ENCODE results near the gene USP11. TPM values are rescaled to one million over a fixed set of nuclear protein-coding genes. Genes with fewer than 3 reads are reported as not detected.

Gene USP11
- total RNA-seq, 1 experiment from 2014 or later = 55.6 TPM

DNA sequence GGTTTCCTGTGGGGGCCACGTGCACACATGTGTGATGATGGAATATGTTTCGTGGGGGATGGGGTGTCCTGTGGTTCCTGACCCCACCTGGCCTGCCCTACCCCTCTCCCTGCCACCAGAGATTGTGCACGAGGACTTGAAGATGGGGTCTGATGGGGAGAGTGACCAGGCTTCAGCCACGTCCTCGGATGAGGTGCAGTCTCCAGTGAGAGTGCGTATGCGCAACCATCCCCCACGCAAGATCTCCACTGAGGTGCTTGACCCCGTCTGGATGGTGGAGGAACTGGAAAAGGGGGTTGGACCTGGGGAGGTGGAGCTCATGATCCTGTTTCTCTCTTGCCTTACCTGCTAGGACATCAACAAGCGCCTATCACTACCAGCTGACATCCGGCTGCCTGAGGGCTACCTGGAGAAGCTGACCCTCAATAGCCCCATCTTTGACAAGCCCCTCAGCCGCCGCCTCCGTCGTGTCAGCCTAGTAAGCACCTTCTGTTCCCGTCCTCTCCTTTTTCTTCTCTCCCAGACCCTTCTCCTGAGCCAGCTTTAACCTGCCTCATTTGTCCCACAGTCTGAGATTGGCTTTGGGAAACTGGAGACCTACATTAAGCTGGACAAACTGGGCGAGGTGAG, 8.4 kb upstream of the USP11 start:
- no peak for DNase-seq (ENCODE audit: low read depth)

DNA sequence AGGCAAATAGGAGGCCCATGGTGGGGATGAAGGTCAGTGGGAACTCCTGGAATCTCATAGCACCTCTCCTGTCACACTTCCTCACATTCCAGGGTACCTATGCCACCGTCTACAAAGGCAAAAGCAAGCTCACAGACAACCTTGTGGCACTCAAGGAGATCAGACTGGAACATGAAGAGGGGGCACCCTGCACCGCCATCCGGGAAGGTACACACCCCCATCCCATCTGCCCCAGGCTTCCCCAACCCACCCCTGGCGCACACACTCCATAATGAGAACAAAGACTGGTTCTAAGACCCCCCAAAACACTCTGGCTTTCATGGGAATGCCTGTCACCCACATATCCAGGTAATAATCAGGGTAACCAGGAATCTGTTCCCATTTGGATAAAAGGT, 7.9 kb upstream of the USP11 start:
- no peak for DNase-seq (ENCODE audit: low read depth)

DNA sequence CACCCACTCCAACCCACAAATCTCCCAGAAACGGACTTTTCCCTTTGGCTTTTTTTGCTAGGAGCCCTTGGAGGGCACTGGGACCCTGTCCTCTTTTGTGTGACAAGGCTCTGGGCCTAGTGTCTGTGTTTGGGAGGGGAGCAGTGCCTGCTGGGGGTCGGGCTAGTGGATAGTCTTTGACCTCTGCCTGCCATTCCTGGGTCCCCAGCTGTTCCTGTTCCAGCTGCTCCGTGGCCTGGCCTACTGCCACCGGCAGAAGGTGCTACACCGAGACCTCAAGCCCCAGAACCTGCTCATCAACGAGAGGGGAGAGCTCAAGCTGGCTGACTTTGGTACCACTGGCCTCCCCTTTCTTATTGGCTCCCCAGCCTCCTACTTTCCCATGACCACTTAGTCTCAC, 6.7 kb upstream of the USP11 start:
- no peak for DNase-seq (ENCODE audit: low read depth)

DNA sequence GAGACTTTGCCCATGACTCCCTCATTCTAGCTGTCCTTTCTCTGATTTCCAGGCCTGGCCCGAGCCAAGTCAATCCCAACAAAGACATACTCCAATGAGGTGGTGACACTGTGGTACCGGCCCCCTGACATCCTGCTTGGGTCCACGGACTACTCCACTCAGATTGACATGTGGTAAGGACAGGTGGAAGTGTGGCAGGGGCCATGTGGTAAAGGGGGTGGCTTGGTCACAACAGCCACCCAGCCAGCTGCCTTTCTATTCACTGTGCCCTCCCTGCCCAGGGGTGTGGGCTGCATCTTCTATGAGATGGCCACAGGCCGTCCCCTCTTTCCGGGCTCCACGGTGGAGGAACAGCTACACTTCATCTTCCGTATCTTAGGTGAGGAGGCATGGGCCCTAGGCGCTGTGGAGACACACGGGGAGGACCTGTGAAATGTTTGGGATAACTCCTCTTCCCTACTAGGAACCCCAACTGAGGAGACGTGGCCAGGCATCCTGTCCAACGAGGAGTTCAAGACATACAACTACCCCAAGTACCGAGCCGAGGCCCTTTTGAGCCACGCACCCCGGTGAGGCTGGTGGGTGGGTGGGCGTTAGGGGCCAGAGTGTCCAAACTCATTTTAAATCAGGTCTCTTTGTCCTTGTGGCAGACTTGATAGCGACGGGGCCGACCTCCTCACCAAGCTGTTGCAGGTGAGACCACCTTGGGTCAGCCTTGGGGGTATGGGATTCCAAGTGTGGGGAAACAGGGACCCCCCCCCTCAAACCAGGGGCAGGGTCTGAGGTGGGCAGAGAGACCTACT, 6.1 kb upstream of the USP11 start:
- DNase-seq (ENCODE audit: low read depth) = no peak

DNA sequence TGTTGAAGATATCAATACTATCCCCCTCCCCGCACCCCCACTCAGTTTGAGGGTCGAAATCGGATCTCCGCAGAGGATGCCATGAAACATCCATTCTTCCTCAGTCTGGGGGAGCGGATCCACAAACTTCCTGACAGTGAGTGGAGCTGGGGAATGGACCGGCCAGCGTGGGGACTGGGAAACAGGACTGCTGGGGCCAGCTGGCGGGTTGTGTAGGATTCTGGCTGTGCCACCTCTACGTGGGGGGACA, 5.5 kb upstream of the USP11 start:
- no peak for DNase-seq (ENCODE audit: low read depth)

DNA sequence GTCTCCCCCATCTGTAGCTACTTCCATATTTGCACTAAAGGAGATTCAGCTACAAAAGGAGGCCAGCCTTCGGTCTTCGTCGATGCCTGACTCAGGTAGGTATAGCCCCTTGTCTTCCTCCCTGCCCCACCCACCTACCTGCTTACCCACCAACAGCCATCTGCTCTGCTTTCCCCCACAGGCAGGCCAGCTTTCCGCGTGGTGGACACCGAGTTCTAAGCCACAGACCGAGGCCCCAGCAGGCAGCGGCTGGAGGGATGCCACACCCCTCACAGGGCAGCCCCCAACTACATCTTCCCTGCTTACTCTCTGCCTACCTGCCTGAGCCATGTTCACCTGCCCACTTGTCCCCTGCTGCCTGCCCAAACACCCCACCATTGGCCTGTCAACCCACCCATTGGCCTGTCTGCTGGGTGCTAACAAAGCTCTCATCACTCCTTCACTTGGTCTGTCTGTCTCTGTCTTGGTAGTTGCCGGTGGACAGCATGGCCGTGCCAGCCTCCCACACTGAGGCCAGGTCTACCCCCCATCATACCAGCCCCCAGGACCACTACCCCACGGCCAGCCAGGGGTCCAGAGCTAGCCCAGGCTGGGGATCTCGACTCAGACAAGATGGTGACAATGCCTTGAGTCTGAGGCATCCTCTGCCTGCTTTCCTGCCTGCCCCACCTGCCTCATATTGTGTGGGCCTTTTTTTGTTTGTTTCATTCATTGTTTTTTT, 4.1 kb upstream of the USP11 start:
- DNase-seq (ENCODE audit: low read depth) = no peak

DNA sequence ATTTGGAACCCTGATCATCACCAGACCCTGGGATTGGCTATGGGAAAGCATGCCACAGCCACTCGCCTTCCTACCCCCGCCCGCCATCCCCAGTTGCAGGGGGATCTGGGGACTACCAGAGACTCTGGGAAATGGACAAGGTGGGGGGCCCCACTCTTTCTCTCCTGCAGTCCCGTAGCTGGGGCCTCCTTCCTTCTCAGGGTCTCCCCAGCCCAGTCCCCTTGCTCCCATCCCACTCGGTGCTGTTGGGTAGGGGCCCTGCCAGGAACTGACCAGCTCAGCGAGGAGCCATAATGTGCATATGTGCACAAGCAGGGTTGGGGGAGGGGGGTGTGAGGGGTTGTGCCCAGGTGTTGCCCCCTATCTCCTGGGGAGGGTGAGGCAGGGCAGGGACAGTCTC, 3.4 kb upstream of the USP11 start:
- DNase-seq (ENCODE audit: low read depth) = no peak

DNA sequence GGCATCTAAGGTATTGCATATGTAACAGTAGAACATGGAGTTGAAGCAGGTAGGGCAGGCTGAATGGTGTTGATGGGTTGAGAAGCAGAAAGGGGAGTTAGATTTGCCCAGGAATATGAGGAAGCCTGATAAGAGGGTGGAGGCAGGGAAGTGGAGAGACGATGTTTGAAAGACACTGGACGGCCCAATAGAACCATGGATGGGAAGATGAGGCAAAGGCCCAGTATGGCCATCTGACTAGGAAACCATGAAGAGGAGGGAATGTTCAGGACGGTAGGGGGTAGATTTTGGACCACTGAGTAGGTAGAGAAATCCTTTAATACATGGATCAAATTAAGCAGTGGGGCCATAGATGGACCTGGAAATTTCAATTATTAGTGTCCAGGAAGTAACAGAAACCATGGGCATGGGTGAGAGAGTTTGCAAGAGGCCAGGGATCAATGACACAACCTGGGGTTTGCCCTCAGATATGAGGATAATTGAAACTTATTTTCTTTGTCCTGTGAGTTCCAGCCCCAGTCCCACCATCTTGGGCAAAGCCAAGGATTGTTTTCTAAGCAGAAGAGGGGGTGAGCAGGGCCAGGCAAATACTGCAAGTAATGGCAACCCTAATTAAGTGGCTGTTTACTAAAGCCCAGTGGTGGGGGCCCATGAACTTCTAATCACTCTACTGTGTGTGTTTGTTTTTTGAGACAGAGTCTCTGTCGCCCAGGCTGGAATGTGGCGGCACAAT, 2.5 kb upstream of the USP11 start:
- DNase-seq (ENCODE audit: low read depth) = no peak

DNA sequence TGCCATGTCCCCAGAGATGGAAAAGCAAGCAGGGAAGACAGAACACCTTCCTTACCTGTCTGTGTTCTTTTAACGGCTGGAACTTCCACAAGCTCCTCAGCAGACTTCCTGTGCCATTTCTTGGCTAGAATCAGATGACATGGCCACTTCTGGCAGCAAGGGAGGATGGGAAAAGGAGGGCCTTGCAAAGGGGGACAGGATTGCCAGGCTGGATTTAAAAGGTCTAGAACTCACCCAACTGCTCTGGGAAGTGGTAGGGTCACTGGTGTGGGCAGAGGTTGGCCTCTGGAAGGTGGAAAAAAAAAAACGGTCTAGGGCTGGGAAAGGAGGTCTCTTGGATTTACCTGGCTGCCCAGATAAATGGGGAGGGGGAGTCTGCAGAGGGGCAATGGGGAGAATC, 1.6 kb upstream of the USP11 start:
- no peak for DNase-seq (ENCODE audit: low read depth)

DNA sequence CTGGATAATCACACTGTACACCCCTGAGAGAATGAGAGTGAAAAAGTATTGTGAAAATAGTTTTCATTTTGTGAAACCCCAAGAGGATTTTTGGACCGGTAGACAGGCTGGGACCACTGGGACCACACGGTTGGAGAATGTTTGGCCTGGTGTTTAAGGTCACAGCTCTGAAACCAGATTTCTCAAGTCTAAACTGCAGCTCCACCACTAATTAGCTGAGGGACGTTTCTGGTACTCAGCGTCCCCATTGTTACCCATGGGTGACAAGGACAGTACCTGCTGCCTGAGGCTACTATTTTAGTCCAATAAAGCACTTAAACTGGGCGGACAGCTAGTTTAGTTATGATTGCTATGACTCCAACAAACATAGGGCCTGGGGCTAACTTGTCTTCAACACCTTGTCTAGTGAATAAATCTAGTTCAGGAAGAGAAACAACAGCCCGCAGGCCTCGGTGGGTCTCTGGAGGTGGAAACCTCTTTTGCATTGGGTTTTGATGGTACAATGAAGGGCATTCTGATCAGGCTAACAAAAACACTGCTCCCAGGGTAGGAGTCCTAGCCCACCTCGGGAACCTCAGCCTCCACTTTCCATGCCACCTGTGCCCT, 509 bp upstream of the USP11 start:
- DNase-seq (ENCODE audit: low read depth) = peak; percentile 35

DNA sequence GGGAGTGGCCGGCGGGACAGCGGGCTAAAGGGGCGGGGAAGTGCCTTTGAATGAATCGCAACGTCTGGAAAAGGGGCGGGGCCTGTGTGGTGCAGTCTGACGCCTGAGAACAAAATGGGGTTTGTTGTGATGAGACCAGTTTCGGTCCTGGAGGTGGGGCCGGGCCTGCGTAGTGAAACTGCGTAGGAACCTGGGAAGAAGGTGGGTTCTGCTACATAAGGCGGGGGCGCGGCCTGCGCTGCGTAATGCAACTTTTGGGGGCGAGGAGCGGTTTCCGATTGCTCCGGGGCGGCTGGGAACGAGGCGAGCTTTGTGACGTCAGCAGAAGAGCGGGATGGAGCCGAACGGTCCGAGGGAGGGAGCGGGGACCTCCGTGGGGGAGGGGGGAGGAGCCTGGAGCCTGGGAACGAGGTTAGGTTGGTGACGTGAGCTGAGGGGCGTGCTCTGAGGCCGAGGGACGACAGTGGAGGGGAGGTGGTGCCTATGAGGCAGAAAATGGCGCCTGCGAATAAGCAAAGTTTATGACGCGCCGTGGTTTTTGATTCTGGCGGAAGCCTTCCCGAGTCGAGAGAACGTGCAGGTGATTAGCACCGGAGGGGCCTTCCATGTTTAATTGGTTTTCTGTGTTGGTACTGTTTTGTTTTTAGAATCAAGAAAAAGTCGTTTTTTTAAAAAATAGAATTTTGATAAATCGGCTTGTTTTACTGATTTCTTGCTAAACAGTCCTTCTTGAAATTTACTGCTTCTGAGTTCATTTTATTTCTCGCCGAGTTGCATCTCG, 714 bp downstream of the USP11 start:
- DNase-seq (ENCODE audit: low read depth) = peak; percentile 97

DNA sequence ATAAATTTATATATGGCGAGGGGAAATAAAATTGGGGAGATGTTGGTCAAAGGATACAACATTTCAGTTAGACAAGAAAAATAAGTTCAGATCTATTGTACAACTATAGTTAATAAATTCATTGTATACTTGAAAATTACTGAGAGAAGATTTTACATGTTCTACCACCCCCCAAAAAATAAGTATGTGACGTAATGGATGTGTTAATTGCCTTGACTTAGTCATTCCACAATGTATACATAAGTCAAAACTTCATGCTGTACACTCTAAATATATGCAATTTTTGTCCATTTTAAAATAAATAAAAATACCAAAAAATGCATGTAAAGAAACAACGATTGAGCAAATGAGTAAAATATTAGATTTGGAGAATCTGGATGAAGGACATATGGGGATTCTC, 1.8 kb downstream of the USP11 start:
- DNase-seq (ENCODE audit: low read depth) = no peak

DNA sequence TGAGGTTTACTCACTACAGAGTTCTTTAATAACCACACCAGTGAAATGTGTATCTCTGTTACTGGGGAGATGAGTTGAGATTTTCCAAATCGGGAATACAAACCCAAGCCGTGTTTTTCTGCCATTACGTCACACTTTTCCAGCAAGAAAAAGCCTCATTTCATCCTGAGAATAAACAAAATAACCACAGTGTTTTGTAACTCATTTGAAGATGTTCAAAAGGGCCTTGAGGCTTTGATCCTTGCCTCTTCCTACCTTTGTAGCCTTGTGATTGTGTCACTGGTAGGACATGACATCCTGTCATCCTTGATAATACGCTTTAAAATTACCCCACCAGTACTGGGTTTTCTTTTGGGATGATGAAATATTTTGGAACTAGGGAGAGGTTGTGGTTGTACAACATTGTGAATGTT, 2.9 kb downstream of the USP11 start:
- DNase-seq (ENCODE audit: low read depth) = peak; percentile 58

DNA sequence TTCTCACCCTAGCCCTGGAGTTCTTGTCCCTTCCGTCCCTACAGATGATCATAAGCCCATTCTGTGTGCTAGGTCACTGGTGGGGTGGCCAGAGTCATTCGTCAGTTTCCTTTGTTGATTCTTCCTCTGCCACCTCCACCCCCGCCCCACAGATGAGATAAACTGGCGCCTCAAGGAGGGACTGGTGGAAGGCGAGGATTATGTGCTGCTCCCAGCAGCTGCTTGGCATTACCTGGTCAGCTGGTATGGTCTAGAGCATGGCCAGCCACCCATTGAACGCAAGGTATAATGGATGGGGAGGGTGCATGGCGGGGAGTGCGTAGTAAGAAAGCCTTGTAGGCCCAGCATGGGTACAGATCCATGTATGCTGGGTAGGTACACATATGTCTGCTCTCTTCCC, 6.4 kb downstream of the USP11 start:
- no peak for DNase-seq (ENCODE audit: low read depth)

DNA sequence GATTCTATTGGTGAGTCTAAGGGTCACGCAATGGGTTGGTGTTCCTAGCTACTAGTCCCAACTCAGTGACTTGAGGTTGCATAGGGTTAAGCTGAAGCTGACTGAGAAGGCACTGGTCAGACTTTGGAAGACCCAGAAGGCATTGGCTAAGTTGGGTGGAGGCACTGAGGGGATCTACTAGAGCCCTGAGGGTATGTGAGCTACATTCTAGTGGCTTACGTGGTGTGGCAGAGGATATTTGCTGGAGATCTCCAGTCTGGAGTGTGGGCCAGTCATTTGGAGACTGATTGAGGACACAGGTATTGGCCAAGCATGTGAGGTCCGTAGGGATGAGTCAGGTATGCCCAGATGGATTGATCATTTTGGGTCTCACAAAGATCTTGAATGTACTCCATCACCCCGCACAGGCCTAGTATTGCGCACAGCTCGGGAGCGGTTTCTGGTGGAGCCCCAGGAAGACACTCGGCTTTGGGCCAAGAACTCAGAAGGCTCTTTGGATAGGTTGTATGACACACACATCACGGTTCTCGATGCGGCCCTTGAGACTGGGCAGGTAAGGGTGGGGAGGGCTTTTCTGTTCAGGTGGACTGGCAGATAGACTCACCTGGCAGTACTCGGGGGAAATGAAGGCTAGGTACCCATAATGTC, 7.2 kb downstream of the USP11 start:
- no peak for DNase-seq (ENCODE audit: low read depth)

DNA sequence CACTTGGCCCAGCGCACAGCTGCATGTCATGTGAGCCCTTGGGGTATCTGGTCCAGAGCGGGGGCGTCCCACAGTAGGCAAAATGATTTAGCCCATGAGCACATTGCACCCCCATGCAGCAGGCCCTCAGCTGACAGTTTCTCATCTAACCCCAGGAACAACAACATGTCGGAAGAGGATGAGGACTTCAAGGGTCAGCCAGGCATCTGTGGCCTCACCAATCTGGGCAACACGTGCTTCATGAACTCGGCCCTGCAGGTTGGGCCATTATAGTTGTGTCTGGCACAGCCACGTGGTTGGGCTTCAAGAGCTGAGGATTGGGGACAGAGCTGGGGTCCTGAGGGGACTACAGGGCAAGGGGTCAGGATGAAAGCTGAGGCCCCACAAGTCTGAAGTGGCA, 7.8 kb downstream of the USP11 start:
- no peak for DNase-seq (ENCODE audit: low read depth)

DNA sequence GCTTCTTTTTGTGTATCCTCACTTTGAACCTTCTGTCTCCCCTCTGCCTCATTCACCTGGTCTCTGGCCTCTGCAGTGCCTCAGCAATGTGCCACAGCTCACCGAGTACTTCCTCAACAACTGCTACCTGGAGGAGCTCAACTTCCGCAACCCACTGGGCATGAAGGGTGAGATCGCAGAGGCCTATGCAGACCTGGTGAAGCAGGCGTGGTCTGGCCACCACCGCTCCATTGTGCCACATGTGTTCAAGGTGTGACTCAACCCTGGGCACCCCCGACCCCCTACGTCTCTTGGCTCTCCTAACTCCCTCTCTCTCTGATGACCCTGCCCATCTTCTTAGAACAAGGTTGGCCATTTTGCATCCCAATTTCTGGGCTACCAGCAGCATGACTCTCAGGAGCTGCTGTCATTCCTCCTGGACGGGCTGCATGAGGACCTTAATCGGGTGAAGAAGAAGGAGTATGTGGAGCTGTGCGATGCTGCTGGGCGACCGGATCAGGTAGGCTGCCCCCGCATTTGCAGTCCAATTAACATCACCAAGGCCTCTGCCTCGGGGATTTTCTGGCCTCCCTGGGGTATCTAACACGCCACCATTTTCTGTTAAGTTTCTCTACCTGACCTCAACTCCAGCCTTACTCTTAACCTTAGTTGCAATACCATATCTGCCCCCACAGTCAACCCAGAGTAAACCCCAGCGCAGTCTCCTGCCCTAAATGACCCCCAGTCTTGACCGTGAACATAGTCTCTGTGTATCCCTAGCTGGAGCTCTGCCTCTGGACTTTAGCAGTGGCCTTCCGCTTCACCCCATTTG, 8.6 kb downstream of the USP11 start:
- no peak for DNase-seq (ENCODE audit: low read depth)

DNA sequence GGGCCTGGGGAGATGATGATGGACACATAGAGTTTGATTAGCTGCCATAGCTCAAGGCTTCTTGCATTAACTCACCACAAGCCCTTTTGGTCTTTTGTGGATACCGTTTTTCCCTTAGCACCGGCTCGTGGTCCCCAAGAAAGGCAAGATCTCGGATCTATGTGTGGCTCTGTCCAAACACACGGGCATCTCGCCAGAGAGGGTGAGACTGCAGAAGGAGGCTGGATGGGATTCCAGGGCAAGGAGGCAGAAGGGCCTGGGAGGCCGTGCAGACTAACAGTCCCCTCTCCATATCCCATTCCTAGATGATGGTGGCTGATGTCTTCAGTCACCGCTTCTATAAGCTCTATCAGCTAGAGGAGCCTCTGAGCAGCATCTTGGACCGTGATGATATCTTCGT, 9.5 kb downstream of the USP11 start:
- no peak for DNase-seq (ENCODE audit: low read depth)

DNA sequence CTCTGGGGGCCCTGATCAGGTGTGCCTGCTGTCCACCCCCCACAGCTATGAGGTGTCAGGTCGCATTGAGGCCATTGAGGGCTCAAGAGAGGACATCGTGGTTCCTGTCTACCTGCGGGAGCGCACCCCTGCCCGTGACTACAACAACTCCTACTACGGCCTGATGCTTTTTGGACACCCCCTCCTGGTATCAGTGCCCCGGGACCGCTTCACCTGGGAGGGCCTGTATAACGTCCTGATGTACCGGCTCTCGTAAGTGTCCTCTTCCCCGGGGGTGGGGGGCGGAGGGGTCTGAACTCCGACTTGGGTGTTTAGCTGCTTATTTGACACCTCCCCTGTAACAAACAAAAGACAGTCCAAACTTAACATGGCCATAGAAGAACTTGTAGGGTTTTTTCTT, 10.5 kb downstream of the USP11 start:
- no peak for DNase-seq (ENCODE audit: low read depth)

DNA sequence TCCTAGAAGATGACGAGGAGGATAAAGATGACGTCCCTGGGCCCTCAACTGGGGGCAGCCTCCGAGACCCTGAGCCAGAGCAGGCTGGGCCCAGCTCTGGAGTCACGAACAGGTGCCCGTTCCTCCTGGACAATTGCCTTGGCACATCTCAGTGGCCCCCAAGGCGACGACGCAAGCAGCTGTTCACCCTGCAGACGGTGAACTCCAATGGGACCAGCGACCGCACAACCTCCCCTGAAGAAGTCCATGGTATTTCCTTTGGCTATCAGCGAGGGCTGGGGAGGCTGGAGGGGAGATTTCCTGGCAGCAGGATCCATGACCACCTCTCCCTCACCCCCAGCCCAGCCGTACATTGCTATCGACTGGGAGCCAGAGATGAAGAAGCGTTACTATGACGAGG, 11.9 kb downstream of the USP11 start:
- no peak for DNase-seq (ENCODE audit: low read depth)

Data from M059J (cell line).